Smooth muscle cell (in vitro differentiated cells): ENCODE measurements around the gene RPRD1A. TPM values are rescaled to one million over a fixed set of nuclear protein-coding genes. Genes with fewer than 3 reads are reported as not detected.

Experiments
- DNase-seq: peaks from one replicate; lab custom pipeline; 2025; ENCODE audit not compliant: unreplicated experiment; lab: John Stamatoyannopoulos, UW
- H2AFZ ChIP-seq: fragments of 200-600 bp; sonication (generic); 2 replicates; pipeline ENCODE4 v1.6.0; 2016; ENCODE audit warnings: antibody characterized with exemption, low read depth, mild to moderate bottlenecking
- H3F3A ChIP-seq: fragments of 200-600 bp; sonication (generic); 2 replicates; pipeline ENCODE4 v1.6.0; 2017; ENCODE audit warnings: antibody characterized with exemption, low read depth
- H3K27ac ChIP-seq: fragments of 200-600 bp; sonication (generic); 2 replicates; pipeline ENCODE4 v1.5.1; 2016; ENCODE audit warnings: low read depth, mild to moderate bottlenecking
- H3K27me3 ChIP-seq: fragments of 200-600 bp; sonication (generic); 2 replicates; pipeline ENCODE4 v1.6.1; 2016; ENCODE audit warnings: low read depth, mild to moderate bottlenecking
- H3K36me3 ChIP-seq: fragments of 200-600 bp; sonication (generic); 2 replicates; pipeline ENCODE4 v1.5.1; 2016; ENCODE audit warnings: low read depth
- H3K4me1 ChIP-seq: fragments of 200-600 bp; sonication (generic); 2 replicates; pipeline ENCODE4 v1.5.1; 2016; ENCODE audit warnings: low read depth
- H3K4me2 ChIP-seq: fragments of 200-600 bp; sonication (generic); 2 replicates; pipeline ENCODE4 v1.6.0; 2016; ENCODE audit warnings: mild to moderate bottlenecking
- H3K4me3 ChIP-seq: fragments of 200-600 bp; sonication (generic); 2 replicates; pipeline ENCODE4 v1.5.1; 2016; ENCODE audit warnings: mild to moderate bottlenecking
- H3K79me2 ChIP-seq: fragments of 200-600 bp; sonication (generic); 2 replicates; pipeline ENCODE4 v1.6.0; 2016; ENCODE audit warnings: low read depth, mild to moderate bottlenecking
- H3K9ac ChIP-seq: fragments of 200-600 bp; sonication (generic); 2 replicates; pipeline ENCODE4 v1.6.0; 2016; ENCODE audit warnings: low read depth
- H3K9me3 ChIP-seq: fragments of 200-600 bp; sonication (generic); replicated peaks from 2 replicates; pipeline ENCODE4 v1.5.1; 2016; ENCODE audit warnings: low read depth
- H4K20me1 ChIP-seq: fragments of 200-600 bp; sonication (generic); 2 replicates; pipeline ENCODE4 v1.6.0; 2016; ENCODE audit warnings: low read depth
- WGBS: methylation state at CpG from one replicate; pipeline ENCODE4 v1.1.7; 2016; ENCODE audit warnings: low lambda C conversion rate; 5-methylcytosine and 5-hydroxymethylcytosine counted together
- polyA plus RNA-seq: library from polyadenylated mRNA; unstranded; fragments of >200 nt; fragmentation: Nextera tagmentation; extraction: Ambion mirVana; gene quantifications from 2 replicates; pipeline ENCODE4 v1.2.1, GENCODE V29; 2016
- total RNA-seq: library from RNA; depleted of rRNA; stranded (reverse); fragments of >200 nt; gene quantifications from 2 replicates; pipeline ENCODE4 v1.2.3, GENCODE V29; 2014
- TF ChIP-seq, protein P1 (sequence below): fragments of 200-600 bp; sonication (generic); IDR thresholded peaks from 2 replicates; pipeline ENCODE4 v1.5.1; 2017; ENCODE audit warnings: borderline replicate concordance, mild to moderate bottlenecking, antibody characterized with exemption; ENCODE audit not compliant: insufficient read depth, poor library complexity, severe bottlenecking

The RPRD1A gene
- total and polyA plus RNA-seq, 2 experiments from 2014 or later = 13.1 to 50.0 TPM

DNA sequence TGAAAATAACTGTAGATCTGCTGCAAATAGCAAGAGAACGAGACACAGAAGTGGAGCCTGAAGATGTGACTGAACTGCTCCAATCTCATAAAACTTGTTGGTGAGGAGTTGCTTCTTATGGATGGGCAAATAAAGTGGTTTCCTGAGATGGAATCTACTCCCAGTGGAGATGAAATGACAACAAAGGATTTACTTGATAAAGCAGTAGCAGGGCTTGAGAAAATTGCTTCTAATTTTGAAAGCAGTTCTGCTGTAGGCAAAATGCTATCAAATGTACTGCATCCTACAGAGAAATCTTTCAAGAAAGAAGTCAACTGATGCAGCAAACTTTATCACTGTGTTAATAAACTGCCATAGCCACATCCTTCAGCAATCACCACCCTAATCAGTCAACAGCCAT, 44.0 kb downstream of the RPRD1A start:
- H3K79me2 ChIP-seq = no peaks in the 10 kb centered on the region
- no peak for DNase-seq

DNA sequence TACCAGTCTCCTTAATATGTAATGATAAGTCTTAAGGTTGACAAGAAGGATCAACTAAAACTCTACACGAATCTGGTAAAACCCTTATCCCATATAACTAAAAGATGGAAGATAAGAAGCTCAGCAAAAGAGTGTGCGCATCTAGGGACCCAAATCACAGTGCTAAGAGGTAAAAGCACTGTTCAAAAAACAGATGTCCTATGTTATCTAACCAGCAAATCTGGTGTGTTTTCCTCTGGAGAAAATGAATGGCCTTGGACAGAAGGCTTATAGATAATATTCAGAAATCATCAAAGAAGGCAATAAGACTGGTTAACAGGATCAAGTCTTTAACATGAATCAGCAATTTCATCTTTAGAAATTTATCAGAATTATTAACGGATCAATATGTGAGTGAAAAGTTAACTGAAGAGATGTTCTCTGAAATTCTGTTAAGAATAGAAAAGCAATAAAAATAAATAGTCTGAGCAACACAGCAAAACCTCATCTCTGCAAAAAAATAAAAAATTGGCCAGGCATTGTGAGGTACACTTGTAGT, 47.1 kb downstream of the RPRD1A start:
- Histone ChIP-seq H3K27ac (no peak overlapping the region), H3K4me3 (no peak overlapping the region), H3K4me1 (no peaks in the 10 kb centered on the region), H3K27me3 (no peaks in the 10 kb centered on the region), H3K9ac (no peak overlapping the region), H2AFZ (no peak overlapping the region), H3K36me3 (peaks cover 2% of the 10 kb centered on the region), H3F3A (no peaks in the 10 kb centered on the region), H3K4me2 (no peak overlapping the region), H3K9me3 (no peaks in the 10 kb centered on the region), H4K20me1 (no peaks in the 10 kb centered on the region), H3K79me2 (no peaks in the 10 kb centered on the region)
- WGBS = 84% methylated on average over 3 of the region's 3 CpGs
- DNase-seq = no peak
- TF ChIP-seq, protein P1, sequence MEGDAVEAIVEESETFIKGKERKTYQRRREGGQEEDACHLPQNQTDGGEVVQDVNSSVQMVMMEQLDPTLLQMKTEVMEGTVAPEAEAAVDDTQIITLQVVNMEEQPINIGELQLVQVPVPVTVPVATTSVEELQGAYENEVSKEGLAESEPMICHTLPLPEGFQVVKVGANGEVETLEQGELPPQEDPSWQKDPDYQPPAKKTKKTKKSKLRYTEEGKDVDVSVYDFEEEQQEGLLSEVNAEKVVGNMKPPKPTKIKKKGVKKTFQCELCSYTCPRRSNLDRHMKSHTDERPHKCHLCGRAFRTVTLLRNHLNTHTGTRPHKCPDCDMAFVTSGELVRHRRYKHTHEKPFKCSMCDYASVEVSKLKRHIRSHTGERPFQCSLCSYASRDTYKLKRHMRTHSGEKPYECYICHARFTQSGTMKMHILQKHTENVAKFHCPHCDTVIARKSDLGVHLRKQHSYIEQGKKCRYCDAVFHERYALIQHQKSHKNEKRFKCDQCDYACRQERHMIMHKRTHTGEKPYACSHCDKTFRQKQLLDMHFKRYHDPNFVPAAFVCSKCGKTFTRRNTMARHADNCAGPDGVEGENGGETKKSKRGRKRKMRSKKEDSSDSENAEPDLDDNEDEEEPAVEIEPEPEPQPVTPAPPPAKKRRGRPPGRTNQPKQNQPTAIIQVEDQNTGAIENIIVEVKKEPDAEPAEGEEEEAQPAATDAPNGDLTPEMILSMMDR = no peak

More for the DNA sequence above, 44.0 kb downstream of the RPRD1A start:
- TF ChIP-seq, protein P1 = no peak
- no peak overlapping the region for H2AFZ ChIP-seq
- no peaks in the 10 kb centered on the region for H3K27me3 ChIP-seq
- no peaks in the 10 kb centered on the region for H3K9me3 ChIP-seq
- H3F3A ChIP-seq = no peaks in the 10 kb centered on the region
- WGBS = 79% methylated on average over 1 of the region's 1 CpG
- H3K9ac ChIP-seq = no peak overlapping the region
- peaks cover 16% of the 10 kb centered on the region for H3K36me3 ChIP-seq
- H3K4me2 ChIP-seq = no peak overlapping the region
- no peak overlapping the region for H3K4me3 ChIP-seq
- no peak overlapping the region for H3K27ac ChIP-seq
- no peaks in the 10 kb centered on the region for H4K20me1 ChIP-seq
- H3K4me1 ChIP-seq = no peaks in the 10 kb centered on the region

DNA sequence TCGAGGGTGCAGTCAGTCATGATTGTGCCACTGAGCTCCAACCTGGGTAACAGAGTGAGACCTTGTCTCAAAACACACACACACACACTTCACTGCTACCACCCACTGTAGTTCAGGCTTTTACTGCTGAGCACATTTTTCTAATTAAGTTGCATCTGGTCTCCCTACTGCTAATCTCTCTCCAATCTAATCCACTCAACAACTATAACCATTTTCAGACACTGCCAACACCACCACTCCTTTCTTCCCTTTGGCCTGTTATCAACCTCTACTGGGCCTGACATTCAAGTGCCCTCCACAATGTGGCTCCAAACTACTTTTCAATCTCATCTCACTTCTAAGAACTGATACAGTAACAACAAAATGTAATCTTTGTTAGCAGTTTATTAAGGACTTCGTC, 50.1 kb downstream of the RPRD1A start:
- H3F3A ChIP-seq = no peaks in the 10 kb centered on the region

DNA sequence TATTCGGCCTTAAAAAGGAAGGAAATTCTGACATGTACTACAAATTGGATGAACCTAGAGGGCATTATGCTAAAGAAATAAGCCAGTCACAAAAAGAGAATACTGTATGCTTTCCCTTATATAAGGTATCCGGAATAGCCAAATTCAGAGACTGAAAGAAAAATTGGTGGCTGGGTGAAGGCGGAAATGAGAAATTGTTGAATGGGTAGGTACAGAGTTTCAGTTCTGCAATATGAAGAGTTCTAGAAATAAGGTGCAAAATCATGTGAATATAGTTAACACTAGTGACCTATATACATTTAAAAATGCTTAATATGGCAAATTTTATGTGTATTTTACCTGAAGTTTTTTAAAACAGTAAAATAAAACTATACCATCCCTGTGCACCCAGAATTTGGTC, 51.7 kb downstream of the RPRD1A start:
- no peak for DNase-seq
- Histone ChIP-seq H3F3A (no peaks in the 10 kb centered on the region), H3K9ac (no peak overlapping the region), H3K27me3 (no peaks in the 10 kb centered on the region), H3K36me3 (no peaks in the 10 kb centered on the region), H2AFZ (no peak overlapping the region), H3K79me2 (no peaks in the 10 kb centered on the region), H4K20me1 (no peaks in the 10 kb centered on the region), H3K4me3 (no peak overlapping the region), H3K9me3 (no peaks in the 10 kb centered on the region), H3K4me2 (no peak overlapping the region), H3K27ac (no peak overlapping the region), H3K4me1 (no peaks in the 10 kb centered on the region)
- TF ChIP-seq, protein P1 = no peak
- WGBS = 97% methylated on average over 3 of the region's 3 CpGs

More for the DNA sequence above, 50.1 kb downstream of the RPRD1A start:
- Histone ChIP-seq H3K36me3 (no peaks in the 10 kb centered on the region), H3K9me3 (no peaks in the 10 kb centered on the region), H3K79me2 (no peaks in the 10 kb centered on the region), H3K9ac (no peak overlapping the region), H3K27ac (no peak overlapping the region), H3K27me3 (no peaks in the 10 kb centered on the region), H3K4me1 (no peaks in the 10 kb centered on the region), H3K4me2 (no peak overlapping the region), H4K20me1 (no peaks in the 10 kb centered on the region), H3K4me3 (no peak overlapping the region), H2AFZ (no peak overlapping the region)
- TF ChIP-seq, protein P1 = no peak
- DNase-seq = no peak
- WGBS = 77% methylated on average over 2 of the region's 2 CpGs
